NCI-H1092 (cell line): ENCODE data around the gene AIG1.
"Not testable (repeated sequence)": the region's sequence is repeated elsewhere in the genome, so short reads cannot be mapped to it uniquely, and the experiment has no call there.

Experiments used
- DNase-seq: peaks from one replicate; lab custom pipeline; 2025; lab: John Stamatoyannopoulos, UW

AIG1 gene

GRCh38 chr6:143060806-143061596, at the start of gene AIG1:
TSS of gene AIG1 (plus strand) at chr6:143060889. CDS start at chr6:143060926, 37 bp downstream.
- no peak for DNase-seq

GRCh38 chr6:143014764-143015163, 45.9 kb upstream of the AIG1 start:
- no peak for DNase-seq

GRCh38 chr6:143015300-143015706, 45.4 kb upstream of the AIG1 start:
- no peak for DNase-seq

- no peak for DNase-seq
Observed at GRCh38 chr6:143018955-143019354, 41.7 kb upstream of the AIG1 start.

- not testable (repeated sequence) for DNase-seq
Observed at GRCh38 chr6:143020862-143021261, 39.8 kb upstream of the AIG1 start.

- DNase-seq: no peak
Observed at GRCh38 chr6:143021543-143021942, 39.1 kb upstream of the AIG1 start.

- no peak for DNase-seq
Observed at GRCh38 chr6:143022587-143022986, 38.1 kb upstream of the AIG1 start.

GRCh38 chr6:143023695-143024094, 37.0 kb upstream of the AIG1 start:
- no peak for DNase-seq

- DNase-seq: no peak
Observed at GRCh38 chr6:143024977-143025376, 35.7 kb upstream of the AIG1 start.

GRCh38 chr6:143026696-143027449, 33.8 kb upstream of the AIG1 start:
- DNase-seq: no peak

- no peak for DNase-seq
Observed at GRCh38 chr6:143034689-143035334, 25.9 kb upstream of the AIG1 start.

- DNase-seq: no peak
Observed at GRCh38 chr6:143037470-143037869, 23.2 kb upstream of the AIG1 start.

- no peak for DNase-seq
Observed at GRCh38 chr6:143038833-143039232, 21.9 kb upstream of the AIG1 start.

GRCh38 chr6:143039548-143039947, 21.1 kb upstream of the AIG1 start:
- DNase-seq: no peak

- DNase-seq: no peak
Observed at GRCh38 chr6:143040018-143040417, 20.7 kb upstream of the AIG1 start.

- DNase-seq: not testable (repeated sequence)
Observed at GRCh38 chr6:143044345-143044744, 16.3 kb upstream of the AIG1 start.

- no peak for DNase-seq
Observed at GRCh38 chr6:143049611-143050010, 11.1 kb upstream of the AIG1 start.

- DNase-seq: no peak
Observed at GRCh38 chr6:143050509-143050908, 10.2 kb upstream of the AIG1 start.

GRCh38 chr6:143052282-143052681, 8.4 kb upstream of the AIG1 start:
- DNase-seq: no peak

- DNase-seq: no peak
Observed at GRCh38 chr6:143053856-143054255, 6.8 kb upstream of the AIG1 start.

- no peak for DNase-seq
Observed at GRCh38 chr6:143054329-143054728, 6.4 kb upstream of the AIG1 start.

- no peak for DNase-seq
Observed at GRCh38 chr6:143055213-143055612, 5.5 kb upstream of the AIG1 start.

GRCh38 chr6:143055891-143056290, 4.8 kb upstream of the AIG1 start:
- no peak for DNase-seq
